ENCODE results near the gene ZNF778.
A peak's percentile ranks its signal among the peaks of the same experiment; 100 is the strongest.

The ZNF778 gene

GRCh38 chr16:89217388-89218191 is at the start of gene ZNF778:
Gene ZNF778 (plus strand): TSS chr16:89217703. CDS start chr16:89221128, 3,425 bp downstream.
- peak; percentile 68 to 80 for DNase-seq

- no peak for DNase-seq
These were observed 48.9 kb upstream of the ZNF778 start for GRCh38 chr16:89168381-89169189.

DNA sequence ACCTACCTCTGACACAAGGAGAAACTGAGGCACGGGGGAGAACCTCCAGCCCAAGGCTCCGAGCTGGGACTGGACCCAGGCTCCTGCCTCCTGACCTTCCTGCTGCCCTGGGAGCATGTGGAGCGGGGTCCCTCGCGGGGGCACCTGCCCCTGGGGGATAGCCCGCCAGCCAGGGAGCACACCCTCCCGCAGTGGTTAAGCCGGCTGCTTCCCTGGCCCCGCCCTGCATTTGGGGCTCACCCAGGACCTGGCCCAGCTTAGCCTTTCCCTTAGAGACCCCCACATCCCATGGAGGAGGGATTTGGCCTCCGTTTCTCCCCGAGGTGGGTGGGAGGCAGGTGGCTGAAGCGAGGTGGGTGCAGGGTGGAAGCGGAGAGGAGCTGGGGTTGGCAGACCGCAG is 47.7 kb upstream of the ZNF778 start:
- DNase-seq: no peak

- DNase-seq: no peak
These were observed 46.9 kb upstream of the ZNF778 start for GRCh38 chr16:89170346-89171215.

- DNase-seq: peak; percentile 35 to 85
These were observed 46.0 kb upstream of the ZNF778 start, which contains the start of gene CDH15 for GRCh38 chr16:89171216-89172170. Gene CDH15 (plus strand): TSS chr16:89171748. CDS start chr16:89171832, 84 bp downstream.

- no peak for DNase-seq
These were observed 45.4 kb upstream of the ZNF778 start for GRCh38 chr16:89172171-89172527.

DNA sequence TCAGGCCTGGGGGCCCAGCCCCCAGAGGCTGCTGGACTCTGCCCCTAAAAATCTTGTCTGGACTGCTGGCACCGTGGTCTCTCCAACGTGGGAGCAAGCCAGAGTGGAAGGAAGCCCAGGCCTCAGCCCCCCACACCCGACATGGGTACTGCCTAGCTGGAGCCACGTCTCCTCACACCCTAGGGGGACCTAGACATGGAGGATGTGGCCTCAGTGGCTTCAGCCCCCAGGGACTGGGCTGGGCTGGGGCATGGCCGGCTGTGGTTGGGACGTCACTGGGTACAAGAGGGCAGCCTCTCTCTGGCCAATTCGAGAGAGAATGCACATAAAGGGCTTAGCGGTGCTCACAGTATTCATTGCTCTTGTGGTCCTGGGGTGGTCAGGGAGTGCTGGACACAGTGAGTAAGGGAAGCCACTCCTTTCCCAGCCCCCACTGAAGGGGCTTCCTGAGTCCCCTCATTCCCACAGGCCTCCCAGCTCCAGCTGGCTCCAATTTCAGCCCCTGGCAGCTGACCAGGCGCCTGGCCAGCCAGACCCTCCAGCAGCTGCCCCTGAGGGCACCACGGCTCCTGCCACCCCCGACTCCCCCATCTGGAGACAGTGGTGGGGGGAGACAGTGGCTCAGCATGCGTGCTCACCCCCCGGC is 44.9 kb upstream of the ZNF778 start:
- no peak for DNase-seq

GRCh38 chr16:89173174-89173921 is 44.2 kb upstream of the ZNF778 start:
- DNase-seq: no peak

GRCh38 chr16:89174055-89174827 is 43.3 kb upstream of the ZNF778 start:
- DNase-seq: no peak

DNA sequence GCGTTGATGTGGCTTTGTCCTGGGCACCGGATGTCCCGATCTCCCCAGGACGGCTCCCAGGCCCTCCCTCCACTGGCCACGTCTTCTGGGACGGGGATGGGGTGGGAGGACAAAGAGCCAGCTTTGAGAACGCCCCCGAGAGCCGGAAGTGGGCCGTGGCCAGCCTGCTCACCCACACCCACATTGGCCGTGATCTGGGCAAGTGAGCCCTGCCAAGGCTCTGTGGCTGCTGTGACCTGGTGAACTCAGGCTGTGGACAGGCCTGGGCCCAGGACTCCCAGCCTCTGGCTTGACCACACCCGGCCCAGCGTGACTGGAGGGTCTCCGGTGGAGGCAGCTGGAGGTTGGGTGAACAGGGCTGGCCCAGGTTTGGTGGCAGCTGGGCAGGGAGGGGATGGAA is 42.6 kb upstream of the ZNF778 start:
- no peak for DNase-seq

DNA sequence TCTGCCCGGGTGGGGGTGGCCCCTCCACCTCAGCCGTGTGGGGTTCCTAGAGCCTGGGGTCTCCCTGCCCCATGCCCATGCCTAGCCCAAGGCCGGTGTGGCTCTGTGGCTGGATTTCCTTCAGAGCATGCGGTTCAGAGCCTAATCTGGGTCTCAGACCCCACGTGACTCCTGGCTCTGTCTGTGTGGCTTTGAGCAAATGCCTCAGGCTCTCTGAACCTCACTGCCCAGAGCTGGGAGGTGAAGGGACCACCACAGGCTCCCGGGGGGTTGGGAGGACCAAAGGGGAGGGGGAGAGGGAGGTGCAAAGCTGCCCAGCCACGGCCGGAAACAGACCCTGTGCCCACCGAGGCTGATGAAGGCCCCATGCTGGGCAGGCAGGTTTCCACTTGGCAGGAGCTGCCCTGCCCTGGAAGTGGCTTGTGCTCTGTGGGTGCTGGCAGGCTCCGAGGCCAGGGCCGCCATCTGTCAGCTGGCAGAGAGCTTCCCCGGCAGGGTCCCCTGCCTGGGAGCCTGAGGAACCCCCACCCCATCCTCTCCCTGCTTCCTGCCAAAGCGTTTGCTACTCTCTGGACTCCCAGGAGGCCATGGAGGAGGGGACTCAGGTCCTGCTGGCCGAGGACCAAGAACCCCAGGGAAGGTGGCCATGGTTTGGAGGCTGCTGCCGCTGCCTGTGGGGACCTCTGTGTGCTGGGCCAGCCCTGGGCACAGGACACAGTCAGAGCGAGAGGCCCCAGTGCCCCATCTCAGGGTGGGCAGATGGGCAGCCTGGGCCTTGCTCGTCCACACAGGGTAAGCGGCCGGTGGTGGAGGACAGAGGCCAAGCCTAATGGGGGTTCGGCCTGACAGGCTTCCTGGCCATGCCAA is 42.0 kb upstream of the ZNF778 start:
- DNase-seq: no peak

DNA sequence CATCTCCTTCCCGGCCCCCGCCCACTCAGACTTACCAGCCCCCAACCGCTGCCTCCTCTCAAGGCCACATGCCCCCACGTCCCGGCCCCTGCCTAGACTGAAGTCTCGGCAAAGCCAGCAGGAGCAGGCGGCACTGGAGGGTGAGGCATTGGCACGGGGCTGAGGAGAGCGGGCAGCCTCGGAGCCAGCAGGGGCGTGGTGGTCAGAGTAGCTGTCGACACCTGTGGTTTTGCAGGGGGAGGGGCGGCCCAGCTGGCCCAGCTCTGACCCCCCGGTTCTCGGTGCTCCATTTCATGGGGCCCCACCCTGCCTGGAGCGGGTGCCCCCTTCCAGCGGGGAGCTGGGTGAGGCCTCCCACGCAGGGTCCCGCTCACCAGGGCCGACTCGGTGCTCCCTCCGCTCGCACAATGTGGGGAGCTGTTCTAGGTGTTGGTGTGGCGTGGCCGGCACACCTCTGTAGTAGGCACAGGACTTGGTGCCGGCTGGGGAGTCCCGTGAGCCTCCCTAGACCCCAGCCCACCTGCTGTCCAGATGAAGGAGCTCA is 41.3 kb upstream of the ZNF778 start:
- no peak for DNase-seq

- DNase-seq: no peak
These were observed 40.8 kb upstream of the ZNF778 start for GRCh38 chr16:89176717-89177116.

DNA sequence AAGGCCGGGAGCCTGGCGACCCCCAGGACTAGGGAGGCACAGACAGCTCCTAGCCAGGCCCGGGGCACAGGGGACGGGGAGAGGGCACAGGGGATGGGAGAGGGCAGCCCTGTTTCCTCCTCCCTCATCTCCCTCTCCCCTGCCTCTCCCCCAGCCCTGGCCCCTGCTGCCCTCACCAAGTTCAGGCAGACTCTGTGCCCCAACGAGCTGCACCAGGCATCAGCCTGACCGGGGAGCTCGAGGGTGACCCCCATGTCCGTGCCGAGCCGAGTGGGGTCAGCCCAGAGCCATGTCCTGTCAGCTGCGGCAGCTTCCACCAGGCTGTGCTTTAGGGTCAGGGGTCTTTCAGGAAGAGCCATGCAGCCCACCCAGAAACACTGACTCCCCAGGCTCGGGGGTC is 40.0 kb upstream of the ZNF778 start:
- no peak for DNase-seq

DNA sequence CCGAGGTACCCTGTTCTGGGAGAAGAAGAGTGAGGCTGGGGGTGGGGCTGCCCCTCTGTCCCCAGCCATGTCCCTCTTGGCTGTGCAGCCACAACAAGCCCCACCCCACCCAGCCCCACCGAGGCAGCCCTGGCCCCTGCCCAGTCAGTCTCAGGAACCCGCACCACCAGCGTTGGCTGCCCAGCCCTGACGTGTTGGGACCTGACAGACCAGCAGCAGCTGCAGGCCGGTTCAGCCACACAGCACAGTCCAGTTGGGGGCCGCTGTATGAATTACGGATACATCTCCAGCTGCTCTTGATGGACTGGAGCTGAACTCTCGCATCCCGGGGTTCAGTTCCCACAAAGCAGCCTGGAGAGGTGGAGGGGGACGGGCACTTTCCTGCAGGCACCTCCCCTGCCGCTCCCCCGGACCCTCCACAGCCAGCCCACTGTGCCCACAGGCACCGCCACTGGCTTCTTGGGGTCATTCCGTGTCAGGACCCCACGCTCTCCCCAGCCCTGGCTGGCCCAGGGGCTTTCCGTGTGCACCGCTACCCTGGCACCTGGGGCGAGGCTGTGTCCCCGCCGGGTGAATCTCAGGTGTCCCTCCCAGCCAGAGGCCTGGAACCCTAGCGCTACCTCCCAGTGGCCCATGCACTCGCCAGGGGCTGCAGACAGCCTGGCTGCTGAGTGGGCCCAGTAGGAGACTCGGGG is 38.9 kb upstream of the ZNF778 start:
- DNase-seq: no peak

- no peak for DNase-seq
These were observed 38.4 kb upstream of the ZNF778 start for GRCh38 chr16:89179148-89179484.

- no peak for DNase-seq
These were observed 37.7 kb upstream of the ZNF778 start for GRCh38 chr16:89179656-89180315.
